HCT116 (cell line): ENCODE measurements around the gene ARHGEF12. TPM values are rescaled to one million over a fixed set of nuclear protein-coding genes. Genes with fewer than 3 reads are reported as not detected.

Experiments
- ATAC-seq: fragments of 200-7000 bp; cut with Tn5 transposase; 2 replicates; pipeline ENCODE4 v1.9.1; 2020; ENCODE audit warnings: mild to moderate bottlenecking, moderate library complexity
- BruUV-seq: library from RNA; stranded (reverse); fragments of 400-500 nt; replicated peaks from 2 replicates; lab custom pipeline; 2021; lab: Mats Ljungman, UMichigan
- CTCF ChIA-PET: fragments of 300-600 bp; sonication (Branson Sonifier 250); formaldehyde crosslinking; loops from one replicate; lab custom pipeline; 2021; ENCODE audit warnings: antibody characterized with exemption; lab: Charles Lee
- POLR2A ChIA-PET: fragments of 300-600, 350-600 bp; sonication (Branson Sonifier 250); formaldehyde crosslinking; loops from one replicate; lab custom pipeline; 2021; ENCODE audit warnings: antibody characterized with exemption; lab: Charles Lee
- RAD21 ChIA-PET, 2 experiments: fragments of 300-600 bp; sonication (Branson Sonifier 250); formaldehyde crosslinking; loops; one replicate each; lab custom pipeline; 2023; ENCODE audit warnings: low total read pairs in 2 of 2; ENCODE audit not compliant: uncharacterized antibody in 2 of 2, unreplicated experiment in 2 of 2, low non-redundant PET in 1 of 2; lab: Charles Lee
- DNase-seq: peaks from one replicate; pipeline ENCODE4 v3.0.0-alpha.2; 2010; ENCODE audit warnings: low read depth, low spot score
- H2AFZ ChIP-seq: fragments of 200-600 bp; shearing (Covaris generic), sonication (generic); 2 replicates; pipeline ENCODE4 v1.6.1; 2017; ENCODE audit warnings: low read depth, mixed run types, mixed read lengths, antibody characterized with exemption, low read length; ENCODE audit not compliant: poor library complexity, severe bottlenecking
- H3K27ac ChIP-seq: 2 replicates; pipeline ENCODE4 v1.5.1; 2012; ENCODE audit warnings: low read depth, low read length
- H3K27me3 ChIP-seq: fragments of 200-600 bp; sonication (generic); 2 replicates; pipeline ENCODE4 v1.6.1; 2016; ENCODE audit warnings: mixed run types, low read length, mixed read lengths; ENCODE audit not compliant: insufficient read depth
- H3K36me3 ChIP-seq, 2 experiments: fragments of 200-500 bp in 1 of 2; fragments of 200-600 bp in 1 of 2; sonication (Bioruptor generic) in 1 of 2; sonication (generic) in 1 of 2; 2 replicates each; pipeline versions ENCODE4 v1.5.1 to v1.6.1; 2014 to 2016; ENCODE audit warnings: low read length in 2 of 2, inconsistent platforms in 1 of 2, mixed read lengths in 1 of 2, mixed run types in 1 of 2; ENCODE audit not compliant: insufficient read depth in 2 of 2, control insufficient read depth in 1 of 2
- H3K4me1 ChIP-seq, 2 experiments: fragments of 200-600 bp in 1 of 2; sonication (generic) in 1 of 2; 2 replicates each; pipeline versions ENCODE4 v1.5.1 to v1.6.1; 2012 to 2017; ENCODE audit warnings: low read length in 2 of 2, inconsistent platforms in 1 of 2, mild to moderate bottlenecking in 1 of 2, mixed read lengths in 1 of 2, mixed run types in 1 of 2, moderate library complexity in 1 of 2; ENCODE audit not compliant: insufficient read depth in 2 of 2, control insufficient read depth in 1 of 2
- H3K4me2 ChIP-seq: fragments of 200-600 bp; sonication (generic); 2 replicates; pipeline ENCODE4 v1.6.1; 2017; ENCODE audit warnings: mixed run types, low read length, mixed read lengths
- H3K4me3 ChIP-seq, 2 experiments: fragments of 200-600 bp in 1 of 2; sonication (generic) in 1 of 2; replicated peaks in 1 of 2; 2 replicates each; pipeline ENCODE4 v1.5.1; 2011 to 2016; ENCODE audit warnings: low read length in 2 of 2, control low read depth in 1 of 2, low read depth in 1 of 2, mild to moderate bottlenecking in 1 of 2, mixed read lengths in 1 of 2, mixed run types in 1 of 2
- H3K79me2 ChIP-seq: fragments of 200-600 bp; sonication (generic); 2 replicates; pipeline ENCODE4 v1.6.1; 2017; ENCODE audit warnings: mild to moderate bottlenecking, mixed run types, low read length, moderate library complexity, mixed read lengths; ENCODE audit not compliant: insufficient read depth
- H3K9ac ChIP-seq: fragments of 200-600 bp; sonication (generic); 2 replicates; pipeline ENCODE4 v1.6.1; 2016; ENCODE audit warnings: low read length, mixed read lengths
- H3K9me2 ChIP-seq: fragments of 200-600 bp; sonication (generic), shearing (Covaris generic); 2 replicates; pipeline ENCODE4 v1.6.1; 2017; ENCODE audit warnings: mixed run types, mild to moderate bottlenecking, moderate library complexity; ENCODE audit not compliant: insufficient read depth
- H3K9me3 ChIP-seq, 2 experiments: fragments of 200-500 bp in 1 of 2; fragments of 200-600 bp in 1 of 2; sonication (Bioruptor generic) in 1 of 2; sonication (generic) in 1 of 2; 2 replicates each; pipeline ENCODE4 v1.6.1; 2014 to 2017; ENCODE audit warnings: low read length in 2 of 2, mixed read lengths in 2 of 2, inconsistent platforms in 1 of 2, low read depth in 1 of 2, mild to moderate bottlenecking in 1 of 2, mixed run types in 1 of 2, moderate library complexity in 1 of 2; ENCODE audit not compliant: control insufficient read depth in 1 of 2, insufficient read depth in 1 of 2
- H4K20me1 ChIP-seq: fragments of 200-600 bp; sonication (generic), shearing (Covaris generic); 2 replicates; pipeline ENCODE4 v1.6.1; 2017; ENCODE audit warnings: mixed run types, mild to moderate bottlenecking, moderate library complexity; ENCODE audit not compliant: insufficient read depth
- CBX3 ChIP-seq: IDR thresholded peaks from 2 replicates; pipeline ENCODE4 v1.6.1; 2012; ENCODE audit warnings: low read depth
- EGR1 ChIP-seq: IDR thresholded peaks from 2 replicates; pipeline ENCODE4 v1.6.1; 2012; ENCODE audit warnings: low read depth
- ELF1 ChIP-seq: IDR thresholded peaks from 2 replicates; pipeline ENCODE4 v1.6.1; 2012; ENCODE audit warnings: low read depth, borderline replicate concordance
- REST ChIP-seq: IDR thresholded peaks from 2 replicates; pipeline ENCODE4 v1.6.1; 2012; ENCODE audit warnings: low read depth
- intact Hi-C: fragments of 100-400 bp; cut with micrococcal nuclease; formaldehyde crosslinking; loops from 2 replicates; pipeline ENCODE4 v1.10.0; 2022
- total RNA-seq: library from RNA; stranded (reverse); gene quantifications from one replicate; pipeline ENCODE4 v1.2.1, GENCODE V29; 2021; ENCODE audit not compliant: unreplicated experiment

ARHGEF12 gene
- total RNA-seq, 1 experiment from 2014 or later: 81.4 TPM

GRCh38 chr11:120344302-120345004, 8.2 kb downstream of the ARHGEF12 start (continued):
- no peak for TF ChIP-seq ELF1
- TF ChIP-seq CBX3: no peak
- TF ChIP-seq, all 23 proteins: peak for 0

DNA sequence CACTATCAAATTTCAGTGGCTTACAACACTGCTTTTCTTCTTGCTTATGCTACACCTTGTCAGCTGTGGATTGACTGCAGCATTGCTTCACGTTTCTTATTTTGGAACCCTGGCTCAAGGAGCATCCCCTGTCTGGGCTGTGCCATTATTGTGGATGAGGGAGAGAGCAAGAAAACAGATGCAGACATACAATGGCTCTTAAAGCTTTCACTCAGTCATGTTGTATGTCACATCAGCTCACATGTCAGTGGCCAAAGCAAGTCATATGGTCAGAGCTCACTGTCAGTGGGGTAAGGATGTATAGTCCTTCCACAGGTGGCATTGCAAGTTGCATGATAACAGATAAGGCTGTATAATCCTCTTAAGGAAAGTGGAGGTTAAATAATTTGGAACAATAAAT, 10.0 kb downstream of the ARHGEF12 start:
- peaks cover 90% of the 10 kb centered on the region for H3K79me2 ChIP-seq
- no peak overlapping the region for H3K4me2 ChIP-seq
- TF ChIP-seq EGR1 (no peak), REST (no peak)
- no peak overlapping the region for H3K27ac ChIP-seq
- no peak overlapping the region for H2AFZ ChIP-seq
- H3K9ac ChIP-seq: no peak overlapping the region
- H3K9me2 ChIP-seq: no peaks in the 10 kb centered on the region
- ATAC-seq: no peak
- peaks cover 58 to 67% of the 10 kb centered on the region in 2 experiments for H3K4me1 ChIP-seq
- intact Hi-C loops: no loop called here
- no peak for DNase-seq
- RAD21 ChIA-PET: no interaction called here
- H3K36me3 ChIP-seq: no peaks in the 10 kb centered on the region
- H4K20me1 ChIP-seq: peaks cover 6% of the 10 kb centered on the region; the same call in 1 of the 2 replicates
- H3K4me3 ChIP-seq: no peak overlapping the region
- H3K9me3 ChIP-seq: no peaks in the 10 kb centered on the region
- no peaks in the 10 kb centered on the region for H3K27me3 ChIP-seq
- CTCF ChIA-PET: no interaction called here
- POLR2A ChIA-PET: interaction anchor here (0.5 kb wide), 1 partner anchor 65 kb away, joined by 3 read pairs; no protein-coding TSS in a partner anchor
- no TSS peak for BruUV-seq
